NCI-H2196 treated with DMSO at 0.1 percent for 48 hours (cell line): ENCODE data around the gene LONRF2.

Experiments used
- DNase-seq: peaks from one replicate; lab custom pipeline; 2025; ENCODE audit not compliant: unreplicated experiment; lab: John Stamatoyannopoulos, UW

Gene LONRF2

DNA sequence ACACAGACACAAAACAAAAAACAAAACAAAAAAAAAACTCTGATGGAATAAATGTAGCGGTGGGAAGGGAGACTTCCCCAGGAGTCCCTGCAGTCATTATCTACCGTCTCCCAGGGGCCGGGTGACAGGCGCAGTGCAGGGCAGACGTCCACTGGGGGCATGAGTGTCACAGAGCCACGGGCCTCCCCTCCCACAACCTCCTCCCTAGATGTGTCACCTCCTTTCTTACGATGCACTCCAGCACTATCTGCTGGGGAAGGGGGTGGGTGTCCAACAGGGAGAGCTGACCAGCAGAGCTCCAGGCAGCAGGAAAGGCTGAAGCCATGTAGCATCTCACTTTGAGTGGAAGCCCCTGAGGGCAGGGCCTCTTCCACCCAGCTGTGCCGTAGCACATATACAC, 84.5 kb downstream of the LONRF2 start:
- no peak for DNase-seq

DNA sequence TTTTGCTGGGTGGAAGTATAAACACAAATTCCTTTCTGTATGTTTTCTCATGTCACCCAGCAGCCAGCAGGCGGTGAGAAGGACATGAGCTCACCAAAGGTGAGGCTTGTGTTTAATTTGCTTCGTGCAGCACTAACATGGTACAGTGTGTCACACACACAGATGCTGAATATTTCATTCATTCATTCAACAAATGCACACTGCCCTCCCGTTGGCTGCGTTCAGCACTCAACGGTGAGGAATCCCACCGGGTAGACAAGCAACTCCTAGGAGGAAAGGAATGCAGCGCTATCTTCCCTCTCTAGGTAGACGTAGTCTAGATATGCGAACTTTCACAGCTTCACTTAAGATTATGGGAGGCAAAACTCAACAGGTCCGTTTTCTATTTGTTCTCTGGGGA, 85.1 kb downstream of the LONRF2 start:
- DNase-seq: no peak

DNA sequence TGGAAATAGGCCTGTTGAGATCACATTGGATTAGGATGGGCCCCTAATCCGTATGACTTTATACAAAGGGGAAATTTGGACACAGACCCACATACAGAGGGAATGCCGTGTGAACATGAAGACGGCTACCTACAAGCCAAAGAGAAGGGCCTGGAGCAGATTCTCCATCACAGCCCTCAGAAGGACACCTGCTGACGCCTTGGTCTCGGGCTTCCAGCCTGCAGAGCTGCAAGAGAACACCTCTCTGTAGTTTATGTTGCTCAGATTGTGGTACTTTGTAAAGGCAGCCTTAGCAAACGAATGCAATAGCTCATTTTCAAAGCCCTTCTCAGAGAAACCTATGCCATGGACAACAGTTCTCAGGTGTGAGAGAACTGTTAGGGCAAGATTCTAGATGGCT, 86.1 kb downstream of the LONRF2 start:
- no peak for DNase-seq

DNA sequence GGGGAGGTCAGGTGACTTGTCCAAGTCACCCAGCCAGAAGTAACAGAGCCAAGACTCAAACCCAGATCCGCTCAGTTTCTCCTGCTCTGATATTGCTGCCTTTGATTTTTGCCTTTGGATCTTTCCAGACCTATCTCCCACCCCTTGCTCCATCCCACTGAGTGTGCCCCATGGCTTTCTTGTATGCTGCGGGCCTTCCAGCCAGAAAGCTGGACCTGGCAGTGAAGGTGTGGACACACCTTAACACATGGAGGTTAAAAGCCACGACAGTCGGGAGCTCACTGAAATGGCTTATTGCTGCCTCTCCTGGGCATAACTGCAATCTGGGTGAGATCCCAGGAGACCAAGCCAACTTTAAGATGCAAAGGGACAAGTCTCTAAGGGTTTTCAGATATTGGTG, 86.7 kb downstream of the LONRF2 start:
- no peak for DNase-seq

DNA sequence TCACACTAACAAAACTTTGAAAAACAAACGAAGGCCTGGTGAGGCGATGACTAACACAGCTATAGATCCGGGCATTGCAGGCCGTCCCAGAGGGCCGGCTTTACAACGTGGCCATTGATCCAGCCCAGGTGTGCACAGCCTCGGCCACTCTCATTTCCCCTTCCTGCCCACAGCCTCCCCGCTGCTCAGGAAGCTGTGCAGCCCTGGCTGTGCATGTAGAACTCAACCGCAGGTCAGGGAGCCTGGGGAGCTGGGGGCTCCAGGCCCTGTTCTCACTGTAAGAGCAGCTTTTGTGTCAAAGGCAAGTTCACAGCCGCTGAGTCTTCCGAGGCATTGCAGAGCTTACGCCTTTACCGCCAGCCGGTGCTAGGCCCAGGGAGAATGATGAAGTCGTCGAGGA, 87.2 kb downstream of the LONRF2 start:
- no peak for DNase-seq

DNA sequence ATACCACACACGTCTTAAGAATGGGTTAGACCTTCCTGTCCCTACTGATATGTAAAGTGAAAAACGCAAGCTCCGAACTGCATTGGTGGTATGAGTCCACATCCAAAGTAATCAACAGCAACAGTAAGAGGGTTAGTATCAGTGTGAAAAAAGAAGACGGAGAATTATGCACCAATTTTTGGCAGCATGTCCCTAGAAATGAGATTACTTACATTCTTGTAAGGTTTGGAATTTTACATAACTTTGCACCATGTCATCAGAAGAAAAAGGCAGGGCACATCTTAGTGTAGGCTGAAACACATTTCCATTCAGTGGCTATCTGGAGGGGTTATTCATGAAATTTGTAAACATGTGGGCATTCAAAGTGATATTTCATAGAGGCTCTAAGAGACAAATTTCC, 88.2 kb downstream of the LONRF2 start:
- DNase-seq: no peak

DNA sequence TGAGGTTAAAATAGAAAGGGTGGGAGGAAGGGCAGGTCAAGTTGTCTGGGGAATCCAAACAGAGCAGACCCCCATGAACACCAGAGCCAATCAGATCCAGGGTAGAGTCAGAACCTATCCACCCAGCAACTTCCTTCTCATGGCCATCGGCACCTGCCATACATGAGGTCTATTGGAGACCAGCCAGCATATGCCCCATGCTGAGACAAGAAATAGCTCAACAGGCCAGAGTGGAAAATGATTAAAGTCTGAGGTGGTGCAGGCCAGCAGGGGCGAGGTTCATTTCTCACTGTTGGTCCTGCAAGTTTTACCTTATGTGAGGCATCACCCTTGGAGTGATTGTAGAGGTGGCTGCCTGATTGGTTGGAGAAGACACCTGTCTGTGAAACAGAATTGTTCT, 89.2 kb downstream of the LONRF2 start:
- DNase-seq: no peak

DNA sequence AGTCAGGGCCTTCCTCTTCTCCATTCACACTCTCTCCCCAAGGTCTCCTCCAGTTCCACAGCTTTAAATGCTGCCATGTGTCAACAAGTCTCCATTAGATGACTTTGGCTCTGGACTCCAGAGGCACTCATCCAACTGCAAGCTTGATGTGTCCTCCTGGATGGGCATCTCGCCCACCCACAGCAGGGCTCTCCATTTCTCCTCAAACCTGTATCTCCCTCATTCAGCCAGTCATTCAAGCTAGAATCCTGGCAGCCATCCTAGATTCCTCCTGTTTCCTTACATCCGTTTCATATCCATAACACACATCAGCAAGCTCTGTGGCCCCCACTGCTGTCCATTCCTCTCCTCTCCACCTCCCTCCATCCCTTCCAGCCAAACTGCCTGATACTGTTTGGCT, 91.5 kb downstream of the LONRF2 start:
- DNase-seq: no peak

DNA sequence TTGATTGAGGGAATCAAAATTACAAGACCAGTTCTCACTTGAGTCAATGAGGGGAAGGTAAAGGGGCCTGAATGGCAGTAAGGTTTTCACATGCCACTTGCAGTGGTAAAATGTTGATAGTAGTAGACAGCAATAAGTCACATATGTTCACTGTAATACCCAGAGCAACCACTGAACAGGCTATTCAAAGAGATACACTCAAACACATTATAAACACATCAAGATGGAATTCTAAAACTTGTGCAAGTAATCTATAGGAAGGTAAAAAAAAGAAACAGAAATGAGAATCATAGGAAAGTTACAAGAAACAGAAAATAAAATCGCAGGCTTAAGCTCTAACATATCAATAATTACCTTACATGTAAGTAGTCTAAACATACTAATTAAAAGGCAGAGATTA, 93.3 kb downstream of the LONRF2 start:
- no peak for DNase-seq

DNA sequence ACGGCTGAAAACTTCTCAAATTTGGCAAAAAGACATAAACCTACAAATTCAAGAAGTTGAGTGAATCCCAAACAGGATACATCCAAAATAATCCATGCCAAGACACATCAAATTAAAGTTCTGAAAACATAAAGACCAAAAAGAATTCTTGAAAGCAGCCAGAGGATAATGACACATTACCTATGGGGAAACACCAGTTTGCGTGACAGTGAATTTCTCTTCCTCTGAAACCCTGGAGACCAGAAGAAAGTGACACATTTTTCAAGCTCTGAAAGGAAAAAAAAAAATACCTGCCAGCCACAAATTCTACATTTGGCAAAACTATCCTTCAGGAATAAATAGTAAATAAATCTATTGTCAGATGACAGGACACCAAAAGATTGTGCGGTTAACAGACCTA, 93.9 kb downstream of the LONRF2 start:
- DNase-seq: no peak

DNA sequence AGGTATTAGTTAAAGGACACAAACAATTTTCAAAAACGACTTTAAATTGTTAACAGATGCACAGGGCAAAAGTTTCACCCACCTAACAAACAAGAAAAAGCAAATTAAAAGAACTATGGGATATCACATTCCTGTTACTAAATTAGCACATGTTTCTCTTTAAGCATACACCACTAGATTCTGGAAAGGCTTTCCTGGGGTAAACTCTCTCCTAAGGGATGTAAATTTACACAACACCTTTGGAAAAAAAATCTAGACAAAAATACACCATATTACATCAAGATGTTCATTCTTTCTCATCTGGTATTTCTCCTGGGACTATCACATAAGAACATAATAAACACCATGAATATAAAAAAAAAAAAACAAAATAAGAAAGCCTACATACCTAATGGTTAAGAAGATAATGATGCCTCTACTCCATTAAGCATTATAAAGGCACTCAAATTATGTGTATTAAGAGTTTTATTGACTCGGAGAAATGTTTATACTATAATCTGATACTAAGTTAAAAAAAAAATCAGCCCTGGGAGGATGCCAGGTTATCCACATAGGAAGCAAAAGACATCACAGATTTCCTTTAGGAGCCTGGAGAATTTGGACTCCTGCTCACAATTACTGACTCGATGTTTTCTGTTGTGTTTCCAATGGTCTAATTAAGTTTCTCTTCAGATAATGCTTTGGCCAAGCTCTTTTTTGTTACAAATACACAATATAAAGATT, 97.2 kb downstream of the LONRF2 start:
- no peak for DNase-seq

DNA sequence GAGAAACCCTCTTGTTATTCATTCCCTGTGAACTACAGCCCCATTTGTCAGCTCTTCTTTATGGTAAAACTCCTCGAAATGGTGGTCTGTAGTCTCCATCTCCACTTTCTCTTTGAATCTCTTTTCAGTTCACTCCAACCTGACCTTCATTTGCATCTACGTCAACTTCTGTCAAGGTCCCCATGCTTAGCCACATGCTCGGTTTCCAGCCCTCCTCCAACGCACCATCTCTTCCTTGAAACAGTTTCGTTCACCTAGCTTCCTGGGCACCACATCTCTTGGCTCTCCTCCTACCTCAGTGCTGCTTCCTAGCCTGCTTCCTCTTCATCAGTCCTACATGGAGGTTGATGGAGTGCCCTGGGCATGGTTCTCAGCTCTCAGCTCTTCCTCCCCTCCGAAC, 98.8 kb downstream of the LONRF2 start:
- no peak for DNase-seq
